Neural crest cell (in vitro differentiated cells): ENCODE data around the gene MAP1A. TPM values are rescaled to one million over a fixed set of nuclear protein-coding genes. Genes with fewer than 3 reads are reported as not detected.

ENCODE experiments used
- DNase-seq: peaks from one replicate; pipeline ENCODE4 v3.0.0; 2021; ENCODE audit warnings: low read depth, mixed read lengths, low spot score
- H3K27ac Mint-ChIP-seq: one replicate; pipeline ENCODE4 v1.8.0; 2021; ENCODE audit warnings: mild to moderate bottlenecking, mixed read lengths; ENCODE audit not compliant: unreplicated experiment
- H3K27me3 Mint-ChIP-seq: 2 replicates; pipeline ENCODE4 v1.8.0; 2021; ENCODE audit warnings: low read depth, mild to moderate bottlenecking, mixed read lengths
- H3K36me3 Mint-ChIP-seq: 2 replicates; pipeline ENCODE4 v1.8.0; 2021; ENCODE audit warnings: low read depth, mild to moderate bottlenecking, mixed read lengths
- H3K4me1 Mint-ChIP-seq: 2 replicates; pipeline ENCODE4 v1.8.0; 2021; ENCODE audit warnings: mixed read lengths
- H3K4me3 Mint-ChIP-seq: one replicate; pipeline ENCODE4 v1.8.0; 2021; ENCODE audit warnings: mild to moderate bottlenecking, mixed read lengths
- H3K9me3 Mint-ChIP-seq: 2 replicates; pipeline ENCODE4 v1.8.0; 2021; ENCODE audit warnings: mixed read lengths
- total RNA-seq: library from RNA; stranded (reverse); gene quantifications from 2 replicates; pipeline ENCODE4 v1.2.1, GENCODE V29; 2021
- TF ChIP-seq, protein P1 (sequence below): fragments of 200-600 bp; sonication (generic); conservative IDR thresholded peaks from 2 replicates; pipeline ENCODE4 v1.5.0; 2021; ENCODE audit warnings: antibody characterized with exemption, mild to moderate bottlenecking

Gene MAP1A
- total RNA-seq, 1 donor from 2014 or later = 25.2 TPM

DNA sequence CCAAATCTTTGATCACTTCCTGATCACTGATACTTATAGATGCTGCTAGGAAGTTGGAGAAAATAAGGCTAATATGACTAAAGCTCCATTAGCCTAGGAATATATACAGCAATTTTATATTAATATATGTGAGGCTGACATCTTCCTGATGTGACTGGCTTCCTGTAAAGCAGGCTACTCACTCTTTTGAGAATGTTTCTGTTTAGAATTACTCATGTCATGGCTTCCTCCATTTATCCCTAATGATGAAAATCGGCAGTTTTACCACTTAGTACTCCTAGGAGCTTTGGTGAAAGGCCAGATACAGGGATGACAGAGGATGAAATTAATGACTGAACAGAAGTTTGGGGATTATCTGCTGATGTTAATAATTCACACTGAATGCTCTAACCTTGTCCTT is 3.9 kb upstream of the MAP1A start:
- no peak for DNase-seq
- TF ChIP-seq, protein P1, sequence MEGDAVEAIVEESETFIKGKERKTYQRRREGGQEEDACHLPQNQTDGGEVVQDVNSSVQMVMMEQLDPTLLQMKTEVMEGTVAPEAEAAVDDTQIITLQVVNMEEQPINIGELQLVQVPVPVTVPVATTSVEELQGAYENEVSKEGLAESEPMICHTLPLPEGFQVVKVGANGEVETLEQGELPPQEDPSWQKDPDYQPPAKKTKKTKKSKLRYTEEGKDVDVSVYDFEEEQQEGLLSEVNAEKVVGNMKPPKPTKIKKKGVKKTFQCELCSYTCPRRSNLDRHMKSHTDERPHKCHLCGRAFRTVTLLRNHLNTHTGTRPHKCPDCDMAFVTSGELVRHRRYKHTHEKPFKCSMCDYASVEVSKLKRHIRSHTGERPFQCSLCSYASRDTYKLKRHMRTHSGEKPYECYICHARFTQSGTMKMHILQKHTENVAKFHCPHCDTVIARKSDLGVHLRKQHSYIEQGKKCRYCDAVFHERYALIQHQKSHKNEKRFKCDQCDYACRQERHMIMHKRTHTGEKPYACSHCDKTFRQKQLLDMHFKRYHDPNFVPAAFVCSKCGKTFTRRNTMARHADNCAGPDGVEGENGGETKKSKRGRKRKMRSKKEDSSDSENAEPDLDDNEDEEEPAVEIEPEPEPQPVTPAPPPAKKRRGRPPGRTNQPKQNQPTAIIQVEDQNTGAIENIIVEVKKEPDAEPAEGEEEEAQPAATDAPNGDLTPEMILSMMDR = no peak
- Mint-ChIP-seq H3K27me3 (peaks cover 3% of the 10 kb centered on the region), H3K27ac (no peak overlapping the region), H3K4me1 (peaks cover 76% of the 10 kb centered on the region), H3K4me3 (peak overlapping the region; percentile 54), H3K9me3 (no peaks in the 10 kb centered on the region), H3K36me3 (no peaks in the 10 kb centered on the region)

DNA sequence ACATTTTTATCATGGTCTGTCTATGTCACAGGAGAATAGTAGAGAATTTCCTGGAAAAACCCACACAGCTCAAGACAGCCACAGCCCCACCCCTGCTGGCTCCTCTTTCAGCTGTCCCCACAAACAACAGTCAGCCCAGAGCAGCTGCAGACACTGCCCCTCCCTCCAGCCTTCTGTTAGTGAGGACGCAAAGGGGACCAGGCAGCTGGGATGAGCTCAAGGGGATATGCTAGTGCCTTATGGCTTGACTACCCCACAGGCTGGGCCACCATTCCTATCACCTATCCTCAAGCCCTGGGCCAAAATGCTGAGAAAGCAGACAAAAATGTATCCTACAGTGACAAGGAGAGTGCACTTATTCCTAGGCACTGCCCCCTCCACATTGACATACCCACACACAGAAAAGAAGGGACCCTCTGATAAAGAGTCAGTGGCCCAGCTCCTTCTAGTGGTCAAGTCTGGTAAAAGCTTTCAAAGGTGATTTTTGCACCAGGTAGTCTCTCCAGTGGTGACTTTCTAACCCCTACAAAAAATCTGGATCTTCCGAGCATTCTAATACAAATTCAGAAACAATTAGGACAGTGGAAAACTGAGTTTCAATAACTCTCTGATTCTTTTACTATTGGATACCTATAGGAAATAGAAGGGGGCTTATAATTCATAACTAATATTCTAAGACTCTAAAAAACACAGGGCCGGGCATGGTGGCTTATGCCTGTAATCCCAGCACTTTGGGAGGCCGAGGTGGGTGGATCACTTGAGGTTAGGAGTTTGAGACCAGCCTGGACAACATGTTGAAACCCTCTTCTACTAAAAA is 3.0 kb upstream of the MAP1A start:
- Mint-ChIP-seq H3K4me1 (peaks cover 76% of the 10 kb centered on the region), H3K4me3 (peak overlapping the region; percentile 54), H3K9me3 (no peaks in the 10 kb centered on the region), H3K36me3 (no peaks in the 10 kb centered on the region), H3K27me3 (peaks cover 3% of the 10 kb centered on the region), H3K27ac (no peak overlapping the region)
- TF ChIP-seq, protein P1 = peak; percentile 71
- DNase-seq = peak; percentile 18

DNA sequence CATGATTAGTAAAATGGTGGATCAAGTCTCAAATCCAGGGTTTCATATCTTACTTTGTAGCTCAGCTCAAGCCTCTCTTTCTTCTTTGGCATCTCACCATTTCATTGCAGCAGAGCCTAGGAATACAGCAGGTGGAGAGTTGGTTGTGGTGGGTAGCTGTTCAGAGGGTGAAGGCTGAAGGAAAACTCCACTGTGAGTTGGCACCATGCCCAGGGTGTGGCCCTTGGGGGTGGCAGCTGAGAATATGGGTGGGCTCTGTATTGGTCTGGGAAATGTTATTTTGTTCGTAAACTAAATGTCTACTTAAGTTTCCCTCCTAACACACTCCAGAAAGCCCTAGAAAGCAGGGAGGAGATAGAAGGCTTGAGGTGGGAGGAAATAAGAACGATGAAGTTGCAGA is 1.7 kb upstream of the MAP1A start:
- DNase-seq = no peak
- H3K27me3 Mint-ChIP-seq = peaks cover 3% of the 10 kb centered on the region
- H3K4me1 Mint-ChIP-seq = peaks cover 77% of the 10 kb centered on the region
- TF ChIP-seq, protein P1 = no peak
- H3K36me3 Mint-ChIP-seq = peaks cover 6% of the 10 kb centered on the region
- H3K27ac Mint-ChIP-seq = no peak overlapping the region
- H3K4me3 Mint-ChIP-seq = peak overlapping the region; percentile 58
- no peaks in the 10 kb centered on the region for H3K9me3 Mint-ChIP-seq

DNA sequence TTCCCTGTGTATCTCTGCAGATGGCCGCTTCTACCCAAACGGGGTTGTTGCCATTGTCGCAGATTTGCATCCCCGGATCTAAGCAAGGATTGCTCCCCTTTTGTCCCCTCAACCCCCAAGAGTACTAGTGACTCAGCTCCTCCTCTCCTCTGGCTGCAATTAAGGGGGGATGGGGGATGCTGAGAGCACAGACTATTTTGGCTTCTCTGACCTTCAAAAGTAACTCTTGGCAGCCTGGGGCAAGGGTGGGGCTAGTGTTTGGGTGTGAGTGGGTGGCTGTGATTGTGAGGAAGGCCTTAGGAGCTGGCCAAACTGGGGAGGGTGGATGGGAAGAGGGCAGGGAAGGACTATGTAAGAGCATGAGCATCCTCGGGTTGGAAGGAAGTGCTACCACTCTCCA is 1.2 kb upstream of the MAP1A start:
- Mint-ChIP-seq H3K4me1 (peaks cover 75% of the 10 kb centered on the region), H3K4me3 (peak overlapping the region; percentile 58), H3K36me3 (peaks cover 9% of the 10 kb centered on the region), H3K27ac (no peak overlapping the region), H3K27me3 (peaks cover 3% of the 10 kb centered on the region), H3K9me3 (no peaks in the 10 kb centered on the region)
- no peak for DNase-seq
- TF ChIP-seq, protein P1 = no peak

DNA sequence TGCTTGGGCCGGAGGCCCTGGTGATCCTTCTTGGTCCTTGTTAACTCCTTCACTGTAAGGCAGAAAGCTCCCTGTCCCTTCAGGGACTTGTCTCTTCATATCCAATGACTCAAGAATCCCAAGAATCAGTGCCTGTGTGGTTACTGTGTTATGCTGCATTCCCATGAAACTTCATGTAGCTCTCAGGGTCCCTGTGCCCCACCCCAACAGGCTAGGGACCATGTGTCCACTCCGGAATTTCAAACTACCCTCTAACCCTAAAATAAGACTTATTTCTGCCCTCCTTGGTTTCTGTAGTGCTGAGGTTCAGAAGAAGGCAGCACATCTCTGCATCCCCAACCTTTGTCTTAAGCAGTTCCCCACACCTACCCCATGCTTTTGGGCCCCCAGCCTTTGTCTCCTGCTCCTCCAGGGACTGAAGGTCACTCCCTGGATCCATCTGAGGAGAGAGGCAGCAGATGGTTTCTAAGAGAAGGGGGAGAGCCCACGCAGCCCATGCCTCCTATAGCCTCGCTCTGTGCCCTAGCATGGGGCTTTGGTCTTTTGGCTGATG is 531 bp upstream of the MAP1A start:
- Mint-ChIP-seq H3K27ac (peak overlapping the region; percentile 90), H3K36me3 (peaks cover 16% of the 10 kb centered on the region), H3K4me3 (peak overlapping the region; percentile 92), H3K9me3 (no peaks in the 10 kb centered on the region), H3K27me3 (peaks cover 3% of the 10 kb centered on the region), H3K4me1 (peaks cover 69% of the 10 kb centered on the region)
- no peak for DNase-seq
- TF ChIP-seq, protein P1 = no peak
